Uterus (tissue), 4 donors: ENCODE results near the gene PRKCE. TPM values are rescaled to one million over a fixed set of nuclear protein-coding genes. Genes with fewer than 3 reads are reported as not detected.

ENCODE experiments used
- DNase-seq, 2 donors: peaks; one replicate each; pipeline ENCODE4 v3.0.0-alpha.2; 2019 to 2020
- H3K27ac ChIP-seq, 2 donors: fragments of 200-600 bp; sonication (generic); 1 replicate in 1 of 2; 2 replicates in 1 of 2; pipeline ENCODE4 v1.5.1; 2016 to 2018
- H3K27me3 ChIP-seq, 2 donors: fragments of 200-600 bp; sonication (generic); one replicate each; pipeline ENCODE4 v1.5.1; 2018 to 2019; ENCODE audit warnings: control low read depth in 1 of 2
- H3K36me3 ChIP-seq, 2 donors: fragments of 200-600 bp; sonication (generic); one replicate each; pipeline ENCODE4 v1.5.1; 2019; ENCODE audit warnings: control low read depth in 1 of 2
- H3K4me1 ChIP-seq, 2 donors: fragments of 200-600 bp; sonication (generic); one replicate each; pipeline ENCODE4 v1.5.1; 2018 to 2019; ENCODE audit warnings: control low read depth in 1 of 2
- H3K4me3 ChIP-seq, 2 donors: fragments of 200-600 bp; sonication (generic); 1 replicate in 1 of 2; 2 replicates in 1 of 2; pipeline ENCODE4 v1.5.1; 2018 to 2019; ENCODE audit warnings: mild to moderate bottlenecking in 1 of 2
- H3K9me3 ChIP-seq, 2 donors: fragments of 200-600 bp; sonication (generic); one replicate each; pipeline ENCODE4 v1.5.1; 2019; ENCODE audit warnings: control low read depth in 1 of 2
- CTCF ChIP-seq, 4 experiments: fragments of 200-600 bp in 2 of 4; fragments of 450-650 bp in 2 of 4; sonication (generic) in 2 of 4; IDR thresholded peaks; one replicate each; pipeline ENCODE4 v1.5.1; 2016 to 2019; ENCODE audit warnings: antibody characterized with exemption in 4 of 4, mild to moderate bottlenecking in 2 of 4, moderate library complexity in 1 of 4
- POLR2A ChIP-seq, 2 donors: fragments of 450-650 bp; IDR thresholded peaks; one replicate each; pipeline ENCODE4 v1.6.1; 2016; ENCODE audit warnings: antibody characterized with exemption in 2 of 2, mild to moderate bottlenecking in 1 of 2, moderate library complexity in 1 of 2
- intact Hi-C: fragments of 100-400 bp; cut with DNase I; formaldehyde crosslinking; loops from one replicate; pipeline ENCODE4 v1.15.1; 2023; ENCODE audit warnings: low total_unique reads
- total RNA-seq, 4 donors: library from RNA; depleted of rRNA in 3 of 4; stranded (reverse); fragments of >200 nt in 3 of 4; gene quantifications; one replicate each; pipeline versions ENCODE4 v1.1.0 to v1.2.4, GENCODE V29; 2014 to 2023
- donor health status: DM: yes; HTN: yes; CAD: no.

The PRKCE gene
- total RNA-seq, 4 donors from 2014 or later = 3.8 to 47.6 (median 14.2) TPM

GRCh38 chr2:46023165-46023854, 371.8 kb downstream of the PRKCE start:
- Histone ChIP-seq H3K27ac (no peak overlapping the region), H3K36me3 (no peaks in the 10 kb centered on the region), H3K4me1 (no peaks in the 10 kb centered on the region), H3K9me3 (no peaks in the 10 kb centered on the region), H3K27me3 (no peaks in the 10 kb centered on the region), H3K4me3 (no peak overlapping the region)
- DNase-seq = no peak
- intact Hi-C loops = no loop called here
- TF ChIP-seq CTCF (IDR thresholded peaks at IDR 0.05) (no peak), POLR2A (IDR thresholded peaks at IDR 0.05) (no peak)

GRCh38 chr2:46024146-46024779, 372.8 kb downstream of the PRKCE start:
- Histone ChIP-seq H3K4me3 (no peak overlapping the region), H3K27me3 (no peaks in the 10 kb centered on the region), H3K36me3 (no peaks in the 10 kb centered on the region), H3K27ac (no peak overlapping the region), H3K4me1 (no peaks in the 10 kb centered on the region), H3K9me3 (no peaks in the 10 kb centered on the region)
- intact Hi-C loops = no loop called here
- no peak for DNase-seq
- TF ChIP-seq CTCF (IDR thresholded peaks at IDR 0.05) (no peak), POLR2A (IDR thresholded peaks at IDR 0.05) (no peak)

GRCh38 chr2:46025081-46025480, 373.6 kb downstream of the PRKCE start:
- Histone ChIP-seq H3K4me1 (no peaks in the 10 kb centered on the region), H3K27me3 (no peaks in the 10 kb centered on the region), H3K9me3 (no peaks in the 10 kb centered on the region), H3K27ac (no peak overlapping the region), H3K4me3 (no peak overlapping the region), H3K36me3 (no peaks in the 10 kb centered on the region)
- no peak for DNase-seq
- TF ChIP-seq CTCF (IDR thresholded peaks at IDR 0.05) = no peak
- no peak for TF ChIP-seq POLR2A (IDR thresholded peaks at IDR 0.05)
- intact Hi-C loops = no loop called here

- no peaks in the 10 kb centered on the region for H3K9me3 ChIP-seq
- no peak overlapping the region for H3K4me3 ChIP-seq
- no peak overlapping the region for H3K27ac ChIP-seq
- TF ChIP-seq CTCF (IDR thresholded peaks at IDR 0.05) (no peak), POLR2A (IDR thresholded peaks at IDR 0.05) (no peak)
- H3K36me3 ChIP-seq = no peaks in the 10 kb centered on the region
- intact Hi-C loops = no loop called here
- no peaks in the 10 kb centered on the region for H3K27me3 ChIP-seq
- H3K4me1 ChIP-seq = no peaks in the 10 kb centered on the region
- DNase-seq = no peak
These were observed 374.2 kb downstream of the PRKCE start for GRCh38 chr2:46025676-46026075.

- TF ChIP-seq CTCF (IDR thresholded peaks at IDR 0.05) = no peak
- H3K27ac ChIP-seq = no peak overlapping the region
- intact Hi-C loops = no loop called here
- H3K27me3 ChIP-seq = no peaks in the 10 kb centered on the region
- no peak overlapping the region for H3K4me3 ChIP-seq
- no peaks in the 10 kb centered on the region for H3K4me1 ChIP-seq
- no peaks in the 10 kb centered on the region for H3K9me3 ChIP-seq
- H3K36me3 ChIP-seq = no peaks in the 10 kb centered on the region
- DNase-seq = no peak
These were observed 375.0 kb downstream of the PRKCE start for GRCh38 chr2:46026431-46026830.
